Measurements from ENCODE around the gene DLK1. TPM values are rescaled to one million over a fixed set of nuclear protein-coding genes. Genes with fewer than 3 reads are reported as not detected.

DLK1 gene
- total RNA-seq, 6 experiments from 2014 or later, result 1.7 to 13.4 (median 3.8) TPM; not detected in 3

DNA sequence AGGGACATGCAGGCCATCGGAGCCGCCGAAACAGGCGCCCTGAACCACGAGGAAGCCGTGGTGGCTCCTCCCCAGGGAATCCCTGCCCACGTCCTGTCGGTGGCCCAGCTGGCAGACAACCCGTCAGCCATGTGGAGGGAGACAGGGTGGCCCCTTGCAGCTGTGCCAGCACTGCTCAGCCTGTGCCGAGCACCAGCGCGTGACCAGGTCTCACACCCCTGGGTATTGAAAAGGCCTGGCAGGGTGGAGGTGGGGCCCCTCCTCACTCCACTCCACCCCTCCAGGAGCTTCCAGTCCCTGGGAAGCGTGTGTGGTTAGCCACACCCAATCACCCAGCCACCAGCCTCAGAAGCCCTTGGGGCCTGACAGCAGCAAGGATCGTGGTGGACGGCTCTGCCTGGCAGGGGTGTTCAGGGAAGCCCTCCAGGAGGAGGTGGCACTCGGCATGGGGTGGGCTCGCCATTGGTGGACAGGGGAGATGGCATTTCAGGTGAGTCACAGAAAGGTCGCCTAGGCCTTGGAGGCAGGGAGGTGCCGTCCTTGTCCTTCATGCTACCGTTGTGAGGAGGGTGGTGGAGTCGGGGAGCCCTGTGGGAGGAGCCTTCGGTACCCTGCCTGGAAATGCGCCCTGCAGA, 12.3 kb upstream of the DLK1 start:
- intact Hi-C loops (cut with DNase I), result loop anchor here in 1 of 2 donors (10.0 kb wide), 1 partner anchor 110 kb away; the partner anchor contains the start of gene MEG3
- WGBS (ENCODE audit: insufficient coverage, low coverage, low lambda C conversion rate, missing lambda C conversion rate), result 0% methylated on average over 2 of the region's 23 CpGs
- no peaks in the 10 kb centered on the region for H3K4me1 ChIP-seq
- H3K27ac ChIP-seq, result no peak overlapping the region
- no peak overlapping the region for H3K4me3 ChIP-seq
- H3K27me3 ChIP-seq, result no peaks in the 10 kb centered on the region
- H3K9me3 ChIP-seq, result no peaks in the 10 kb centered on the region
- no peaks in the 10 kb centered on the region for H3K36me3 ChIP-seq
- no peak for DNase-seq
- no peak for ATAC-seq
- TF ChIP-seq, protein P1, sequence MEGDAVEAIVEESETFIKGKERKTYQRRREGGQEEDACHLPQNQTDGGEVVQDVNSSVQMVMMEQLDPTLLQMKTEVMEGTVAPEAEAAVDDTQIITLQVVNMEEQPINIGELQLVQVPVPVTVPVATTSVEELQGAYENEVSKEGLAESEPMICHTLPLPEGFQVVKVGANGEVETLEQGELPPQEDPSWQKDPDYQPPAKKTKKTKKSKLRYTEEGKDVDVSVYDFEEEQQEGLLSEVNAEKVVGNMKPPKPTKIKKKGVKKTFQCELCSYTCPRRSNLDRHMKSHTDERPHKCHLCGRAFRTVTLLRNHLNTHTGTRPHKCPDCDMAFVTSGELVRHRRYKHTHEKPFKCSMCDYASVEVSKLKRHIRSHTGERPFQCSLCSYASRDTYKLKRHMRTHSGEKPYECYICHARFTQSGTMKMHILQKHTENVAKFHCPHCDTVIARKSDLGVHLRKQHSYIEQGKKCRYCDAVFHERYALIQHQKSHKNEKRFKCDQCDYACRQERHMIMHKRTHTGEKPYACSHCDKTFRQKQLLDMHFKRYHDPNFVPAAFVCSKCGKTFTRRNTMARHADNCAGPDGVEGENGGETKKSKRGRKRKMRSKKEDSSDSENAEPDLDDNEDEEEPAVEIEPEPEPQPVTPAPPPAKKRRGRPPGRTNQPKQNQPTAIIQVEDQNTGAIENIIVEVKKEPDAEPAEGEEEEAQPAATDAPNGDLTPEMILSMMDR (IDR thresholded peaks at IDR 0.05), result no peak
- no peak for TF ChIP-seq POLR2A (IDR thresholded peaks at IDR 0.05)

- intact Hi-C loops (cut with DNase I), result loop anchor here in 1 of 2 donors (10.0 kb wide), 1 partner anchor 109 kb away; the partner anchor contains the start of gene MEG3
- WGBS (ENCODE audit: insufficient coverage, low coverage, low lambda C conversion rate, missing lambda C conversion rate), result 78% methylated on average over 6 of the region's 9 CpGs
- no peak for TF ChIP-seq POLR2A (IDR thresholded peaks at IDR 0.05)
- TF ChIP-seq, protein P1 (IDR thresholded peaks at IDR 0.05), result no peak
- Histone ChIP-seq H3K27ac (no peak overlapping the region), H3K27me3 (no peaks in the 10 kb centered on the region), H3K4me3 (no peak overlapping the region), H3K9me3 (no peaks in the 10 kb centered on the region), H3K36me3 (no peaks in the 10 kb centered on the region), H3K4me1 (no peaks in the 10 kb centered on the region)
- ATAC-seq (no peak), DNase-seq (no peak)
These were observed 11.4 kb upstream of the DLK1 start for GRCh38 chr14:100715332-100715731.

GRCh38 chr14:100715803-100716202, 10.9 kb upstream of the DLK1 start:
- Histone ChIP-seq H3K27ac (no peak overlapping the region), H3K9me3 (no peaks in the 10 kb centered on the region), H3K36me3 (no peaks in the 10 kb centered on the region), H3K27me3 (no peaks in the 10 kb centered on the region), H3K4me3 (no peak overlapping the region), H3K4me1 (no peaks in the 10 kb centered on the region)
- 70% methylated on average over 2 of the region's 2 CpGs for WGBS (ENCODE audit: insufficient coverage, low coverage, low lambda C conversion rate, missing lambda C conversion rate)
- ATAC-seq (no peak), DNase-seq (no peak)
- intact Hi-C loops (cut with DNase I), result loop anchor here in 1 of 2 donors (10.0 kb wide), 1 partner anchor 109 kb away; the partner anchor contains the start of gene MEG3
- TF ChIP-seq, protein P1 (IDR thresholded peaks at IDR 0.05), result no peak
- no peak for TF ChIP-seq POLR2A (IDR thresholded peaks at IDR 0.05)

DNA sequence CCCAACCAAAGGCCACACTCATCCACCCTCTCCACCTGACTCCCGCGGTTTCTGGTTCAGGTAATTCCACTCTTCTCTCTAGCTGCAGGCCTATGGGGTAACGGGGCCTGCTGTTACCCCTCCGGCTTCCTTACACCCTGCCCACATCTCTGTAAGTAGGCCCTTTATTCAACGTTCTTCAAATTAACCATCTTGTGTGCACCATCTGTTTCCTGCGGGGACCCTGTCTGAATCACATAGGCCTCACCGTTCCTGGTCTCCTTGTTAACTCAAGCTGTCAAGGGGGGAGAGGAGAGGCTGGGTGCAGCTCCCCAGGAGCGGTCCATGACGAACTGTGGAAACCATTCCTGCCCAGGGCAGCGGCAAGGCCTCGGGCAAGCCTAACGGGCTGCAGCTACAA, 9.3 kb upstream of the DLK1 start:
- Histone ChIP-seq H3K9me3 (no peaks in the 10 kb centered on the region), H3K4me3 (no peak overlapping the region), H3K36me3 (no peaks in the 10 kb centered on the region), H3K27ac (no peak overlapping the region), H3K4me1 (no peaks in the 10 kb centered on the region), H3K27me3 (no peaks in the 10 kb centered on the region)
- 57% methylated on average over 9 of the region's 12 CpGs for WGBS (ENCODE audit: insufficient coverage, low coverage, low lambda C conversion rate, missing lambda C conversion rate)
- intact Hi-C loops (cut with DNase I), result loop anchor here in 1 of 2 donors (10.0 kb wide), 1 partner anchor 107 kb away; the partner anchor contains the start of gene MEG3
- TF ChIP-seq POLR2A (IDR thresholded peaks at IDR 0.05), result no peak
- TF ChIP-seq, protein P1 (IDR thresholded peaks at IDR 0.05), result no peak
- DNase-seq (no peak), ATAC-seq (no peak)
